CD4-positive, CD25-positive, alpha-beta regulatory T cell (primary cell): Measurements from ENCODE around the gene TGFB1. TPM values are rescaled to one million over a fixed set of nuclear protein-coding genes. Genes with fewer than 3 reads are reported as not detected.
"Not testable (repeated sequence)": the region's sequence is repeated elsewhere in the genome, so short reads cannot be mapped to it uniquely, and the experiment has no call there.

Source experiments
- ATAC-seq, 2 donors: fragments of 150-1000 bp; cut with Tn5 transposase; one replicate each; pipeline ENCODE4 v1.10.0; 2021; ENCODE audit warnings: low read depth in 2 of 2, moderate number of reproducible peaks in 2 of 2, moderate library complexity in 1 of 2
- DNase-seq, 3 donors: peaks; one replicate each; pipeline versions ENCODE4 v3.0.0 to v3.0.0-alpha.2; 2012 to 2022; ENCODE audit warnings: mixed read lengths in 1 of 3
- H3K27ac ChIP-seq: one replicate; pipeline ENCODE4 v1.7.0; 2013; ENCODE audit warnings: mild to moderate bottlenecking, low read length; ENCODE audit not compliant: insufficient read depth, poor library complexity, severe bottlenecking
- H3K27me3 ChIP-seq: one replicate; pipeline ENCODE4 v1.7.0; 2013; ENCODE audit warnings: low read length; ENCODE audit not compliant: control insufficient read depth, insufficient read depth
- H3K36me3 ChIP-seq: one replicate; pipeline ENCODE4 v1.7.0; 2013; ENCODE audit warnings: mild to moderate bottlenecking, low read length, moderate library complexity; ENCODE audit not compliant: control insufficient read depth, insufficient read depth
- H3K4me1 ChIP-seq: 2 replicates; pipeline ENCODE4 v1.7.0; 2013; ENCODE audit warnings: mild to moderate bottlenecking, low read length; ENCODE audit not compliant: insufficient read depth, control insufficient read depth, poor library complexity, severe bottlenecking
- H3K4me3 ChIP-seq: one replicate; pipeline ENCODE4 v1.7.0; 2013; ENCODE audit warnings: low read depth, mild to moderate bottlenecking, low read length, moderate library complexity
- H3K9me3 ChIP-seq, 2 experiments: 1 replicate in 1 of 2; 2 replicates in 1 of 2; pipeline ENCODE4 v1.7.0; 2013; ENCODE audit warnings: low read length in 2 of 2, mild to moderate bottlenecking in 1 of 2, moderate library complexity in 1 of 2; ENCODE audit not compliant: control insufficient read depth in 2 of 2
- H3K27ac Mint-ChIP-seq, 3 donors: one replicate each; pipeline ENCODE4 v1.8.0; 2020 to 2022; ENCODE audit warnings: mild to moderate bottlenecking in 3 of 3, mixed read lengths in 3 of 3, moderate library complexity in 2 of 3
- H3K27me3 Mint-ChIP-seq: one replicate; pipeline ENCODE4 v1.8.0; 2022; ENCODE audit warnings: mild to moderate bottlenecking, mixed read lengths
- H3K36me3 Mint-ChIP-seq: one replicate; pipeline ENCODE4 v1.8.0; 2020; ENCODE audit warnings: mixed read lengths
- H3K4me1 Mint-ChIP-seq, 4 donors: one replicate each; pipeline ENCODE4 v1.8.0; 2020 to 2022; ENCODE audit warnings: mixed read lengths in 4 of 4, mild to moderate bottlenecking in 1 of 4
- H3K4me3 Mint-ChIP-seq, 4 donors: one replicate each; pipeline ENCODE4 v1.8.0; 2020 to 2022; ENCODE audit warnings: mild to moderate bottlenecking in 4 of 4, mixed read lengths in 4 of 4, moderate library complexity in 3 of 4
- H3K9me3 Mint-ChIP-seq, 7 donors: one replicate each; pipeline ENCODE4 v1.8.0; 2020 to 2022; ENCODE audit warnings: mixed read lengths in 7 of 7, mild to moderate bottlenecking in 3 of 7, moderate library complexity in 2 of 7
- polyA plus RNA-seq, 4 donors: library from polyadenylated mRNA; unstranded; fragments of 300-500 nt; fragmentation: Illumina TruSeq; gene quantifications; one replicate each; pipeline ENCODE4 v1.2.3, GENCODE V29; 2021
- total RNA-seq: library from RNA; stranded (reverse); gene quantifications from one replicate; pipeline ENCODE4 v1.2.3, GENCODE V29; 2022

TGFB1 gene
- total and polyA plus RNA-seq, 5 donors from 2014 or later, result 31.6 to 414 (median 48.2) TPM

- peaks cover 16 to 66% (median 47%) of the 10 kb centered on the region in 4 donors for H3K4me1 Mint-ChIP-seq
- H3K27ac Mint-ChIP-seq, result peak overlapping the region; percentile 64 to 99 (median 98)
- peak overlapping the region; percentile 97 to 100 (median 100) for H3K4me3 Mint-ChIP-seq
- Histone ChIP-seq H3K27ac (peak overlapping the region; percentile 92), H3K4me3 (peak overlapping the region; percentile 88), H3K9me3 (no peaks in the 10 kb centered on the region), H3K36me3 (peaks cover 7% of the 10 kb centered on the region), H3K4me1 (peaks cover 68% of the 10 kb centered on the region), H3K27me3 (no peaks in the 10 kb centered on the region)
- ATAC-seq (no peak), DNase-seq (no peak)
- peaks cover 5% of the 10 kb centered on the region for H3K27me3 Mint-ChIP-seq
- peaks cover 0 to 4% (median 0%) of the 10 kb centered on the region in 7 donors for H3K9me3 Mint-ChIP-seq
- peaks cover 12% of the 10 kb centered on the region for H3K36me3 Mint-ChIP-seq
Measured at GRCh38 chr19:41352279-41352608, 1.5 kb downstream of the TGFB1 start.

- Mint-ChIP-seq H3K4me1 (peaks cover 16 to 63% (median 41%) of the 10 kb centered on the region in 4 donors), H3K36me3 (peaks cover 12% of the 10 kb centered on the region), H3K9me3 (peaks cover 0 to 4% (median 0%) of the 10 kb centered on the region in 7 donors), H3K4me3 (peak overlapping the region; percentile 97 to 100 (median 100)), H3K27me3 (peaks cover 5% of the 10 kb centered on the region), H3K27ac (peak overlapping the region; percentile 64 to 99 (median 98))
- ATAC-seq (peak; percentile 59 to 62), DNase-seq (peak; percentile 84 to 88 (median 87))
- Histone ChIP-seq H3K27ac (peak overlapping the region; percentile 92), H3K27me3 (no peaks in the 10 kb centered on the region), H3K9me3 (no peaks in the 10 kb centered on the region), H3K4me1 (peaks cover 62% of the 10 kb centered on the region), H3K36me3 (peaks cover 11% of the 10 kb centered on the region), H3K4me3 (peak overlapping the region; percentile 97)
Measured at GRCh38 chr19:41351339-41352245, 2.1 kb downstream of the TGFB1 start.

GRCh38 chr19:41350735-41351338 lies 2.9 kb downstream of the TGFB1 start:
- ATAC-seq (peak; percentile 3 to 8), DNase-seq (no peak)
- no peaks in the 10 kb centered on the region for H3K27me3 ChIP-seq
- no peaks in the 10 kb centered on the region for H3K9me3 ChIP-seq
- peaks cover 59% of the 10 kb centered on the region for H3K4me1 ChIP-seq
- Mint-ChIP-seq H3K4me3 (peak overlapping the region; percentile 97 to 100 (median 100)), H3K27ac (peak overlapping the region; percentile 96 to 99 (median 96)), H3K9me3 (peaks cover 0 to 4% (median 0%) of the 10 kb centered on the region in 7 donors), H3K4me1 (peaks cover 16 to 61% (median 41%) of the 10 kb centered on the region in 4 donors), H3K27me3 (peaks cover 5% of the 10 kb centered on the region), H3K36me3 (peaks cover 16% of the 10 kb centered on the region)
- peaks cover 18% of the 10 kb centered on the region for H3K36me3 ChIP-seq
- peak overlapping the region; percentile 92 for H3K27ac ChIP-seq
- peak overlapping the region; percentile 97 for H3K4me3 ChIP-seq

- peaks cover 16 to 71% (median 43%) of the 10 kb centered on the region in 4 donors for H3K4me1 Mint-ChIP-seq
Measured at GRCh38 chr19:41346916-41347315, 6.8 kb downstream of the TGFB1 start.

GRCh38 chr19:41344162-41344561 lies 9.6 kb downstream of the TGFB1 start:
- Histone ChIP-seq H3K27ac (no peak overlapping the region), H3K9me3 (no peaks in the 10 kb centered on the region), H3K36me3 (peaks cover 68% of the 10 kb centered on the region), H3K4me3 (no peak overlapping the region), H3K4me1 (peaks cover 54% of the 10 kb centered on the region), H3K27me3 (no peaks in the 10 kb centered on the region)
- DNase-seq (no peak), ATAC-seq (no peak)
- peak overlapping the region in 2 of 3 donors; percentile 25 to 60 for H3K27ac Mint-ChIP-seq
- peaks cover 10 to 72% (median 43%) of the 10 kb centered on the region in 4 donors for H3K4me1 Mint-ChIP-seq
- H3K36me3 Mint-ChIP-seq, result peaks cover 32% of the 10 kb centered on the region
- no peaks in the 10 kb centered on the region for H3K9me3 Mint-ChIP-seq
- H3K27me3 Mint-ChIP-seq, result no peaks in the 10 kb centered on the region
- H3K4me3 Mint-ChIP-seq, result peak overlapping the region in 3 of 4 donors; percentile 44 to 77 (median 51)

More at GRCh38 chr19:41346916-41347315, 6.8 kb downstream of the TGFB1 start:
- peaks cover 26% of the 10 kb centered on the region for H3K36me3 Mint-ChIP-seq
- not testable (repeated sequence) for DNase-seq, H3K4me3 ChIP-seq, H3K9me3 Mint-ChIP-seq, H3K27me3 ChIP-seq, H3K27ac Mint-ChIP-seq, H3K27me3 Mint-ChIP-seq, ATAC-seq, H3K9me3 ChIP-seq, H3K27ac ChIP-seq
- H3K4me3 Mint-ChIP-seq, result peak overlapping the region in 2 of 4 donors; percentile 50 to 67
- Histone ChIP-seq H3K4me1 (peaks cover 67% of the 10 kb centered on the region), H3K36me3 (peaks cover 46% of the 10 kb centered on the region)

GRCh38 chr19:41341669-41342490 lies 11.8 kb downstream of the TGFB1 start:
- DNase-seq (peak in 1 of 3 donors; percentile 58), ATAC-seq (no peak)
- Mint-ChIP-seq H3K27me3 (no peaks in the 10 kb centered on the region), H3K9me3 (no peaks in the 10 kb centered on the region), H3K27ac (peak overlapping the region in 1 of 3 donors; percentile 64), H3K36me3 (peaks cover 31% of the 10 kb centered on the region), H3K4me1 (peaks cover 5 to 64% (median 39%) of the 10 kb centered on the region in 4 donors), H3K4me3 (peak overlapping the region in 3 of 4 donors; percentile 55 to 77 (median 73))
- Histone ChIP-seq H3K27me3 (no peaks in the 10 kb centered on the region), H3K27ac (no peak overlapping the region), H3K4me3 (no peak overlapping the region), H3K4me1 (peaks cover 43% of the 10 kb centered on the region), H3K36me3 (peaks cover 73% of the 10 kb centered on the region), H3K9me3 (no peaks in the 10 kb centered on the region)

- H3K4me1 Mint-ChIP-seq, result peaks cover 5 to 63% (median 34%) of the 10 kb centered on the region in 4 donors
- no peaks in the 10 kb centered on the region for H3K27me3 ChIP-seq
Measured at GRCh38 chr19:41339936-41340335, 13.8 kb downstream of the TGFB1 start.

More at GRCh38 chr19:41339936-41340335, 13.8 kb downstream of the TGFB1 start:
- DNase-seq (no peak), ATAC-seq (no peak)
- no peak overlapping the region for H3K4me3 ChIP-seq
- no peak overlapping the region for H3K27ac Mint-ChIP-seq
- H3K36me3 Mint-ChIP-seq, result peaks cover 31% of the 10 kb centered on the region
- peak overlapping the region in 1 of 4 donors; percentile 72 for H3K4me3 Mint-ChIP-seq
- peaks cover 76% of the 10 kb centered on the region for H3K36me3 ChIP-seq
- no peak overlapping the region for H3K27ac ChIP-seq
- no peaks in the 10 kb centered on the region for H3K27me3 Mint-ChIP-seq
- H3K9me3 ChIP-seq, result no peaks in the 10 kb centered on the region
- no peaks in the 10 kb centered on the region for H3K9me3 Mint-ChIP-seq
- peaks cover 40% of the 10 kb centered on the region for H3K4me1 ChIP-seq
